ENCODE measurements around the gene SLC5A4.

GRCh38 chr22:32200752-32201151 is 54.4 kb downstream of the SLC5A4 start:
- TF ChIP-seq CTCF (IDR thresholded peaks at IDR 0.05) (no peak), EZH2 (IDR thresholded peaks at IDR 0.05; ENCODE audit: borderline replicate concordance, insufficient read depth, low read depth, low read length, poor library complexity, severe bottlenecking) (no peak)

Measured in B cell (primary cell).